GM10248 (cell line): ENCODE data around the gene ANXA2.

ENCODE experiments used
- CTCF ChIA-PET: fragments of 300-600 bp; sonication (Branson Sonifier 250); formaldehyde crosslinking; extraction: SDS; loops from one replicate; lab custom pipeline; 2021; ENCODE audit warnings: antibody characterized with exemption; lab: Yijun Ruan, JAX
- POLR2A ChIA-PET: fragments of 350-650 bp; sonication (Branson Sonifier 250); formaldehyde crosslinking; extraction: SDS; loops from one replicate; lab custom pipeline; 2020; ENCODE audit warnings: antibody characterized with exemption; lab: Yijun Ruan, JAX
- DNase-seq: peaks from one replicate; pipeline ENCODE4 v3.0.0; 2012; ENCODE audit errors: extremely low spot score
- TF ChIP-seq, protein P1 (sequence below): IDR thresholded peaks from 2 replicates; pipeline ENCODE4 v1.5.1; 2012; ENCODE audit warnings: mild to moderate bottlenecking, low read depth; ENCODE audit errors: extremely low read depth, missing control alignments, control extremely low read depth

Gene ANXA2

DNA sequence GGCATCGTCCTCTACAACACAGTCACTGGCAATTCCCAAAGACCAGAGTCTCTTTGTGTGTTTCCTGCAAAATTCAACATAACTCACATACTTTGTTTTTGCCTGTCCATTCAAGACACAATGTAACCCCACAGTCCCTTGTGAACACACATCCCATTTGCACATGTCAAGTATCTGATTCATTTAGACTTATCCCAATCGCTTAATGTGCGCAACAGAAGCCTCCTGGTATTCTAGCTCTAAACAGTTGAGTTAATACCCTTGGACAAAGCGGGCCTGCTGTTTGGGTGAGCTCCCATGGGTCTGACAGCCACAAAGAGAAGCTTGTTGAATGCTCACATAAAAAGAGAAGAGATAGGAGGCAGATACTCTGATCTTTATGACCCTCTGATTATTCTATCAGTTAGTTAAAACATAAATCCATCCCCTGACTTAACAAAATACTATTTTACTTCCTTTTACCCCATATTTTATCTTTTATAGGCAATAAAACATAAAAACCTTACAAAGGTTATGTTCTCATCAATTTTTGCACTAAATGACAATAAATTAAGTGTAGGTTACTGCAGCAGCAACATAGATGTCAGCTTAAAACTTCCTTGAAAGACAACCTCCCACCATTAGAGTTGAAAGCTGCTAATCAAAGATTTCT, 79.4 kb downstream of the ANXA2 start:
- CTCF ChIA-PET = interaction anchor here (1.0 kb wide), 1 partner anchor 8 kb away, joined by 4 read pairs; no protein-coding TSS in a partner anchor
- DNase-seq = no peak
- TF ChIP-seq, protein P1, sequence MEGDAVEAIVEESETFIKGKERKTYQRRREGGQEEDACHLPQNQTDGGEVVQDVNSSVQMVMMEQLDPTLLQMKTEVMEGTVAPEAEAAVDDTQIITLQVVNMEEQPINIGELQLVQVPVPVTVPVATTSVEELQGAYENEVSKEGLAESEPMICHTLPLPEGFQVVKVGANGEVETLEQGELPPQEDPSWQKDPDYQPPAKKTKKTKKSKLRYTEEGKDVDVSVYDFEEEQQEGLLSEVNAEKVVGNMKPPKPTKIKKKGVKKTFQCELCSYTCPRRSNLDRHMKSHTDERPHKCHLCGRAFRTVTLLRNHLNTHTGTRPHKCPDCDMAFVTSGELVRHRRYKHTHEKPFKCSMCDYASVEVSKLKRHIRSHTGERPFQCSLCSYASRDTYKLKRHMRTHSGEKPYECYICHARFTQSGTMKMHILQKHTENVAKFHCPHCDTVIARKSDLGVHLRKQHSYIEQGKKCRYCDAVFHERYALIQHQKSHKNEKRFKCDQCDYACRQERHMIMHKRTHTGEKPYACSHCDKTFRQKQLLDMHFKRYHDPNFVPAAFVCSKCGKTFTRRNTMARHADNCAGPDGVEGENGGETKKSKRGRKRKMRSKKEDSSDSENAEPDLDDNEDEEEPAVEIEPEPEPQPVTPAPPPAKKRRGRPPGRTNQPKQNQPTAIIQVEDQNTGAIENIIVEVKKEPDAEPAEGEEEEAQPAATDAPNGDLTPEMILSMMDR = no peak
- POLR2A ChIA-PET = no interaction called here

DNA sequence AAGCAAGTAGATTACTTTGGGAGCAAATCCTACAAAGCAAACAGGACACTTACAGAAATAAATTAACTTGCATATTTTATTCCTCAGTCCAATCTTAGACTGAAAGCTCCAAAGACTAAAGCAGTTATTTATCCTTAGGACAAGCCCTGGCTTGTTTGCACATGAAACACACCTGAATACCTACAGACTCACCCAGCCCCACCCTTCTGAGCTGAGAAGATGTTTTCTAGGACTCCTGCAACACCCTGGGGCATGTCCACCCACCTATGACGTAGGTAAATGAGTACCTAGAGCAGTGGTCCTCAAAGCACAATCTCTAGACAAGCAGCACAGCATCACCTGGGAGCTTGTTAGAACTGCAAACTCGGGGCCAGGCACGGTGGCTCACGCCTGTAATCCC, 80.8 kb downstream of the ANXA2 start:
- ChIA-PET POLR2A (no interaction called here), CTCF (interaction anchor here (1.2 to 1.7 kb wide), 4 partner anchors 8 to 592 kb away, joined by 3 to 6 read pairs (median 4); no protein-coding TSS in a partner anchor)
- TF ChIP-seq, protein P1 = no peak
- no peak for DNase-seq

- TF ChIP-seq, protein P1 = no peak
- ChIA-PET CTCF (interaction anchor here (0.9 to 1.7 kb wide), 4 partner anchors 9 to 591 kb away, joined by 3 to 6 read pairs (median 4); no protein-coding TSS in a partner anchor), POLR2A (no interaction called here)
- DNase-seq = no peak
These were observed 81.9 kb downstream of the ANXA2 start for GRCh38 chr15:60315878-60316277.

- TF ChIP-seq, protein P1 = no peak
- ChIA-PET CTCF (interaction anchor here (1.9 kb wide), 1 partner anchor 13 kb away, joined by 8 read pairs; no protein-coding TSS in a partner anchor), POLR2A (no interaction called here)
- DNase-seq = no peak
These were observed 83.9 kb downstream of the ANXA2 start for GRCh38 chr15:60313906-60314305.

DNA sequence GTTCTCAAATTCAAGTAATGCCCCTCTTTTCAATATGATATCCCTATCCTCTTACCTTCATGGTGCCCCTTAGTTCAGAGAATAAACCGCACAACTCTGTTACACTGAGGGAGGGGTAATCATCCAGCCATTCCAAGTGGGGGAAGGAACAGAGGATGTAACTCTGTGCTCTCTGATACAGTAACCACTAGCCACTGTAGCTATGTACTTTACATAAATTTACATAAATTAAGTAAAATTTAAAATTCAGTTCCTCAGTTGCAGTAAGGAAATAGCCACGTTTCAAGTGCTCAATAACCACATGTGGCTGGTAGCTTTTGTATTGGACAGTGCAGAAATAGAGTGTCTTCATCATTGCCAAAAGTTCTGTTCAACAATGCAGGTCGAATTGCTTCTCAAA, 90.8 kb downstream of the ANXA2 start:
- CTCF ChIA-PET = interaction anchor here (1.3 kb wide), 1 partner anchor 21 kb away, joined by 4 read pairs; no protein-coding TSS in a partner anchor
- TF ChIP-seq, protein P1 = no peak
- POLR2A ChIA-PET = no interaction called here
- no peak for DNase-seq

- ChIA-PET POLR2A (no interaction called here), CTCF (interaction anchor here (1.2 kb wide), 1 partner anchor 27 kb away, joined by 3 read pairs; no protein-coding TSS in a partner anchor)
- no peak for DNase-seq
- TF ChIP-seq, protein P1 = no peak
These were observed 96.8 kb downstream of the ANXA2 start for GRCh38 chr15:60301024-60301423.
